Left colon (tissue), 2 donors: Measurements from ENCODE around the gene NDOR1. TPM values are rescaled to one million over a fixed set of nuclear protein-coding genes. Genes with fewer than 3 reads are reported as not detected.

Source experiments
- ATAC-seq: fragments of 200-7000 bp; cut with Tn5 transposase; one replicate; pipeline ENCODE4 v1.9.1; 2020; ENCODE audit warnings: mild to moderate bottlenecking, moderate library complexity
- DNase-seq, 2 donors: peaks; one replicate each; pipeline ENCODE4 v3.0.0-alpha.2; 2020
- intact Hi-C, 2 donors: fragments of 100-400 bp; cut with DNase I in 1 of 2; cut with micrococcal nuclease in 1 of 2; formaldehyde crosslinking; loops; one replicate each; pipeline versions ENCODE4 v1.11.2 to v1.14.0; 2022; cut with DNase I, micrococcal nuclease
- total RNA-seq, 2 donors: library from RNA; stranded (reverse); fragmentation: NEBNext Ultra II Directional; extraction: Animal tissue kit (Norgen Biotek cat#: 25700); gene quantifications; one replicate each; pipeline ENCODE4 v1.2.1, GENCODE V29; 2021
- donor health status: DM: no; HTN: no; CAD: no.
- donor health status: DM: yes; HTN: yes; CAD: no.

Gene NDOR1
- total RNA-seq, 2 donors from 2014 or later, result 12.1 to 18.8 TPM

- intact Hi-C loops, result no loop called here
- DNase-seq (no peak), ATAC-seq (no peak)
Measured at GRCh38 chr9:137243626-137244485, 38.4 kb downstream of the NDOR1 start.

- intact Hi-C loops, result no loop called here
- DNase-seq, result no peak
Measured at GRCh38 chr9:137244486-137245449, 39.3 kb downstream of the NDOR1 start.

GRCh38 chr9:137245450-137246421 is 40.2 kb downstream of the NDOR1 start:
- intact Hi-C loops, result no loop called here
- DNase-seq, result no peak
- no peak for ATAC-seq

More at GRCh38 chr9:137244486-137245449, 39.3 kb downstream of the NDOR1 start:
- no peak for ATAC-seq

- intact Hi-C loops, result no loop called here
- no peak for DNase-seq
- no peak for ATAC-seq
Measured at GRCh38 chr9:137247135-137247915, 41.8 kb downstream of the NDOR1 start.

DNA sequence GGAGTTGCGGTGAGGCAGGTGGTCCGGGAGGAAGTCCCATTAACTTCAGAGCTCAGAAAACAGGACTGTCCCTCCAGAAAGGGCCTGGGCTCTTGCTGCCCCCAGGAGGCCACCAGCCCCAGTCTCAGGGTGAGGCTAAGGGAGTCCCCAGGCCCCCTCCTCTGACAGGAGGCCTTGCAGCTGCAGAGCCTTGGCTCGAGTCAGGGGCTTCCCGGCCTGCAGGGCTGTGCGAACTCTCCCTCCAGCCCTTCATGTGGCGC is 42.3 kb downstream of the NDOR1 start:
- DNase-seq (no peak), ATAC-seq (no peak)
- intact Hi-C loops, result no loop called here

DNA sequence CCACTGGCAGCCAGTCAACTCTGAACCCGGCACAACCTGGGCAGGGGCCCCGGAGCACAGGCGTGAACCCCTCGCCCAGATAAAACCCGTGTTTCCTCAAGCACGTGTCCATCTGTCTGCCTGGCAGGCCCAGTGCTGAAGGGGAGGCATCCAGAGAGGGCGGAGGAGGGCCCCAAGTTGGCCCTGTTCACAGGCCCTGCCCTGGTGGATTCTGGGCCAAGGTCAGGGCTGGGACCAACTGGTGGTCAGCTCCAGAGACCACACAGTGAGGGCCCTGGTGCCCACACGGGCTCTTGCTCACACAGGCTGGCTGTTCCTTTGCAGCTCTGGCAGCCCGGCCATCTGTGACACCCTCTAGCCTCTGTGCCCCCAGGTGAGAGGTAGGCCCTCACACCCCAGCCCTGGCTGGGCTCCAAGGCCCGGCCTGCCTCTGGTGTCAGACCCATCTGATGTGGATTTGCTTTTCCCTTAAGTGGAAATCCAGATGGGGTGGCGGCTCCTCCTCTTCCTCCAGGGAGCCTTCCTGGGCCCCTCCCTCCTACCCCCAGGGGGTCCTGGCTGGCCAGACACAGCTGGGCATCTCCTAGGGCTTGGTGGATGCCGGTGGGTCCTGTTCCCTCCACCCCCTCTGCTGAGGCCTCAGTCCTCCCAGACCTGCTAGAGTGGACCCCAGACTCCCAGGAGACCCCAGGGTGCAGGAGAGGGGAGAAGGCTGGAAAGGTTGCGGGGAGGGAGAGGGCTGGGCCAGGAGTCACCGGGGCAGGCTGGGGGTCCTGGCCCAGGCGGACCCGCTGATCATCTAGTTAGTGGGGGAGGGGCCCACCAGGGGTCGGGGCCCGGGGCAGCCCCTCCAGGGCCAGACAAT is 45.1 kb downstream of the NDOR1 start:
- no peak for DNase-seq
- ATAC-seq, result no peak
- intact Hi-C loops, result no loop called here

DNA sequence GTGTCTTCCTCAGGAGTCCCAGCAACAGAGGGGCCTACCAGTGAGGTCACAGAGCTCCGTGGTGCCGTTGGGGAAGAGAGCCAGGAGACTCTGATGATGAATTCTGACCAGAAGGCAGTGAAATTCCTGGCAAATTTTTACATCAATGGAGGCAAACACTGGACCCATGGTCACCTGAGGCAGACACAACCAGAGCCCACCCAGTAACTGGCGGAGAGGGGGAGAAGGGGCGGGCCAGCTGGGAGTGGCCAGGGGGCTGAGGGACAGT is 45.6 kb downstream of the NDOR1 start, which contains the start of gene STPG3:
Gene STPG3, plus strand, starts transcription at position 93 of the 268 bp plus-strand sequence. Its CDS starts 1 bp downstream, at position 94.
- intact Hi-C loops, result no loop called here
- ATAC-seq (no peak), DNase-seq (no peak)

DNA sequence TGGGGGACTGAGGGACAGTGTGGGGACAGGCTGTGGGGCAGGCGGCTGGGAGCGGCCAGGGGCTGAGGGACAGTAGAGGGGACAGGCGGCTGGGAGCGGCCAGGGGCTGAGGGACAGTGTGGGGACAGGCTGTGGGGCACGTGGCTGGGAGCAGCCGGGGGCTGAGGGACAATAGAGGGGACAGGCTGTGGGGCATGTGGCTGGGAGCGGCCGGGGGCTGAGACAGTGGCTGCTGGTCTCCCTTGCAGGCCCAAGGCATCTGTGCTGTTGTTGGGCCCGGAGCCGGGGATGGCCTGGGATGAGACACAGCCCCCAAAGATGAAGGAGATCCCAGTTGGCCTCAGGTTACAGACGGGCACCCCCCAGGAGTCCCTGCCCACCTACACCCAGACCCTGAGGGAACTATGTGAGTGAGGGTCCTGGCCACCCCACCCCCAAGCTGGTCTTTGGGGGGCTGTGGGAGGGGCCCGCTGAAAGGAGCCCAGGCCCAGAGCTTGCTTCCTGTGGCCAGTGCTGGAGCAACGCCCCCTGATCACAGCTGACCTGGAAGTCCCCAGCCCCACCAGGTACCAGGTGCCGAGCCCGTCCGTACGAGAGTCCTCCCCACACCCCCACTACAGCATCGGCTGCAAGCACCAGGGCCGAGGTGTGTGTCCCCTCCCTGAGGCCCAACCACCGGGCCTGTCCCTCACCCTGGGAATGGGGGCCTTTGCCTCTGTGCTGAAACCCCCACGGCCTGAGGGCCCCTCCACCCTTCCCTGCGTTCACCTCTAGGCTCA is 46.2 kb downstream of the NDOR1 start:
- intact Hi-C loops, result no loop called here
- DNase-seq (no peak), ATAC-seq (no peak)

DNA sequence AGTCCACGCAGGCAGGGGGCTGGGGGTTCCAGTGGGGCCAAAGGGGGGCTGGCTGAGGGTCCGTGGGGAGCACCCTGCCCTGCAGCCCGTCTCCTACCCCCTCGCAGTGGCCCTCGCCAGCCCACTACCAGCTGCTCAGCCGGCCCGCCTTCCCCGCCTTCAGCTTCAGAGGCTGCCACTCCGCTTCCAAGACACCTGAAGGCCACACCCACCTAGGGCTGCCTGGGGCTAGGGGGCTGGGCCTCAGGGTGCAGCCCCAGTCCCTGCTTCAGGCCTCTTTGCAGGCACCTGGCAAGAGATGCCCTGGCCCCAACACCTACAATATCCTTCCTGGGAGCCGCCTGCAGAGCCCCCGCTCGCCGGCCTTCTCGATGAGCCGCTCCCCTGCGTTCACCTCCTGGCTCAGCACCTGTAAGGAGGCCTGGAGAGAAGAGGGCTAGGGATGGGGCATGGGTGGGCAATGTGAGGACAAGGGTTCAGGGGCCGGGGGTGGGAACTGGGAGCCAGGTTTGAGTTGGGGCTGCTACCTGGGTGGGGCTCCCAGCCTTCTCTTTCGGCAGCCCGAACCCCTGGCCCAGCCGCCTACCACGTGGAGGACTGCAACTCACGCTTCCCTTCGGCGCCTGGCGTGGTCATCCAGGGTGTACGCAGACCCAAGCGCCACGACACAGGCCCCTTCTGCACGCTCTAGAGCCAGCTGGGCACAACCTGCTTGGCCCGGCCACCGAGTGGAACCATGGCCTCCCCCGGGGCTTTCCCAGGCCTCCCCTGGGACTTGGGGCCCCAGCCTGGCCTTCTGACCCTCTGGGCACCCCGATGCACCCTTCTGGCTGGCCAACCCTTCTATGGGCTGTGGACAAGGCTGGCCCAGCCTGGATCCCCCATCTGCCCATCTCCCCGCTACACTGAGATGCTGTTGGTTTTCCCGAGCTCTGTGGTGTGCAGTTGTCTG is 47.3 kb downstream of the NDOR1 start:
- DNase-seq (peak in 1 of 2 donors; percentile 52), ATAC-seq (peak; percentile 36)
- intact Hi-C loops, result no loop called here

- peak; percentile 49 for ATAC-seq
- intact Hi-C loops, result no loop called here
- DNase-seq, result no peak
Measured at GRCh38 chr9:137253717-137254623, 48.5 kb downstream of the NDOR1 start.

- intact Hi-C loops, result no loop called here
- peak; percentile 90 to 96 for DNase-seq
- ATAC-seq, result peak; percentile 84
Measured at GRCh38 chr9:137254624-137255447, 49.3 kb downstream of the NDOR1 start, which contains the start of gene NELFB. Gene NELFB, plus strand, starts transcription at chr9:137255327.

GRCh38 chr9:137255448-137256114 is 50.1 kb downstream of the NDOR1 start:
- intact Hi-C loops, result no loop called here
- ATAC-seq, result peak; percentile 37

GRCh38 chr9:137256362-137256761 is 50.9 kb downstream of the NDOR1 start:
- DNase-seq (no peak), ATAC-seq (no peak)
- intact Hi-C loops, result no loop called here

More at GRCh38 chr9:137255448-137256114, 50.1 kb downstream of the NDOR1 start:
- DNase-seq, result peak in 1 of 2 donors; percentile 72
